A549 (cell line): ENCODE data around the gene TP73. TPM values are rescaled to one million over a fixed set of nuclear protein-coding genes. Genes with fewer than 3 reads are reported as not detected.

Source experiments
- ATAC-seq, 2 experiments: fragments of 200-7000 bp in 1 of 2; fragments of >200 bp in 1 of 2; cut with Nextera tagmentation in 1 of 2; cut with Tn5 transposase in 1 of 2; 3 replicates each; pipeline versions ENCODE4 v1.8.0 to v1.9.1; 2018 to 2020; ENCODE audit warnings: mild to moderate bottlenecking in 1 of 2, moderate library complexity in 1 of 2
- CTCF ChIA-PET: fragments of 300-600 bp; sonication (Branson Sonifier 250); formaldehyde crosslinking; extraction: SDS; loops from one replicate; lab custom pipeline; 2021; ENCODE audit warnings: antibody characterized with exemption, inconsistent platforms; lab: Yijun Ruan, JAX
- POLR2A ChIA-PET: fragments of 350-600 bp; formaldehyde crosslinking; extraction: SDS; loops from one replicate; lab custom pipeline; 2021; ENCODE audit warnings: antibody characterized with exemption, inconsistent platforms; lab: Yijun Ruan, JAX
- DNase-seq, 2 experiments: peaks; one replicate each; pipeline versions ENCODE4 v3.0.0 to v3.0.0-alpha.2; 2011 to 2016; ENCODE audit warnings: low read depth in 1 of 2, low spot score in 1 of 2
- FAIRE-seq: peaks from 2 replicates; lab custom pipeline; 2011; peaks lifted over from hg19 to GRCh38; lab: Jason Lieb, UNC
- H3K27ac ChIP-seq, 2 experiments: fragments of >200 bp; sonication (Bioruptor Twin); formaldehyde crosslinking; 3 replicates each; pipeline ENCODE4 v1.5.1; 2016 to 2017
- H3K4me1 ChIP-seq: fragments of >200 bp; sonication (Bioruptor Twin); formaldehyde crosslinking; 3 replicates; pipeline ENCODE4 v1.6.1; 2016
- H3K4me2 ChIP-seq: fragments of >200 bp; sonication (Bioruptor Twin); formaldehyde crosslinking; 3 replicates; pipeline ENCODE4 v1.6.1; 2016
- H3K4me3 ChIP-seq: fragments of >200 bp; sonication (Bioruptor Twin); formaldehyde crosslinking; 3 replicates; pipeline ENCODE4 v1.5.1; 2016
- H3K9me3 ChIP-seq: fragments of >200 bp; sonication (Bioruptor Twin); formaldehyde crosslinking; 3 replicates; pipeline ENCODE4 v1.6.1; 2016
- CEBPB ChIP-seq, 2 experiments: fragments of >200 bp in 1 of 2; sonication (Bioruptor Twin) in 1 of 2; formaldehyde crosslinking in 1 of 2; IDR thresholded peaks; 2 replicates each; pipeline ENCODE4 v1.6.1; 2012 to 2016
- CHD2 ChIP-seq: fragments of 150-350 bp; IDR thresholded peaks from 2 replicates; pipeline ENCODE4 v1.6.1; 2014; ENCODE audit warnings: low read length; ENCODE audit not compliant: partially characterized antibody
- CHD4 ChIP-seq: fragments of 200-600 bp; sonication (generic); IDR thresholded peaks from 2 replicates; pipeline ENCODE4 v1.6.1; 2016; ENCODE audit warnings: antibody characterized with exemption, mild to moderate bottlenecking, borderline replicate concordance
- ESRRA ChIP-seq: fragments of 150-350 bp; IDR thresholded peaks from 2 replicates; pipeline ENCODE4 v1.6.1; 2014; ENCODE audit warnings: mild to moderate bottlenecking, low read length, borderline replicate concordance
- FOXS1 ChIP-seq: fragments of 250-450 bp; sonication (Bioruptor Pico); IDR thresholded peaks from 2 replicates; pipeline ENCODE4 v1.5.0; 2020; ENCODE audit warnings: mild to moderate bottlenecking, moderate library complexity
- HEYL ChIP-seq: fragments of 250-450 bp; sonication (Bioruptor Pico); IDR thresholded peaks from 2 replicates; pipeline ENCODE4 v1.8.0; 2021; ENCODE audit warnings: mild to moderate bottlenecking, moderate library complexity
- HOXA7 ChIP-seq: fragments of 250-450 bp; sonication (Bioruptor Pico); IDR thresholded peaks from 2 replicates; pipeline ENCODE4 v1.5.0; 2020; ENCODE audit warnings: mild to moderate bottlenecking, moderate library complexity
- JUN ChIP-seq, 2 experiments: fragments of >200 bp; sonication (Bioruptor Twin); formaldehyde crosslinking; IDR thresholded peaks; 2 replicates in 1 of 2; 3 replicates in 1 of 2; pipeline ENCODE4 v1.6.1; 2016 to 2017
- KDM5A ChIP-seq: fragments of 200-600 bp; sonication (generic); IDR thresholded peaks from 2 replicates; pipeline ENCODE4 v1.6.1; 2016; ENCODE audit warnings: antibody characterized with exemption, mild to moderate bottlenecking
- MAFK ChIP-seq: fragments of 450-650 bp; IDR thresholded peaks from 2 replicates; pipeline ENCODE4 v1.6.1; 2014; ENCODE audit not compliant: partially characterized antibody
- MAZ ChIP-seq: fragments of 150-350 bp; IDR thresholded peaks from 2 replicates; pipeline ENCODE4 v1.6.1; 2014; ENCODE audit warnings: antibody characterized with exemption, low read depth, low read length, borderline replicate concordance
- NFE2L2 ChIP-seq: fragments of 150-350 bp; conservative IDR thresholded peaks from 2 replicates; pipeline ENCODE4 v1.6.1; 2014; ENCODE audit warnings: low read length
- NR3C1 ChIP-seq: fragments of >200 bp; sonication (Bioruptor Twin); formaldehyde crosslinking; IDR thresholded peaks from 3 replicates; pipeline ENCODE4 v1.6.1; 2017
- PBX3 ChIP-seq: IDR thresholded peaks from 2 replicates; pipeline ENCODE4 v1.6.1; 2012
- POLR2AphosphoS2 ChIP-seq: conservative IDR thresholded peaks from 2 replicates; pipeline ENCODE4 v1.6.1; 2012; ENCODE audit warnings: low read length, improper control_type of control experiment, inconsistent platforms
- RCOR1 ChIP-seq: fragments of 150-350 bp; IDR thresholded peaks from 2 replicates; pipeline ENCODE4 v1.6.1; 2014; ENCODE audit warnings: antibody characterized with exemption, low read length, low read depth
- SMC3 ChIP-seq: fragments of >200 bp; sonication (Bioruptor Twin); formaldehyde crosslinking; IDR thresholded peaks from 3 replicates; pipeline ENCODE4 v1.6.1; 2018; ENCODE audit warnings: inconsistent platforms
- TFCP2L1 ChIP-seq: fragments of 250-450 bp; sonication (Bioruptor Pico); IDR thresholded peaks from 2 replicates; pipeline ENCODE4 v1.5.0; 2021; ENCODE audit warnings: mild to moderate bottlenecking
- TP53 ChIP-seq: fragments of 250-450 bp; sonication (Bioruptor Pico); IDR thresholded peaks from 2 replicates; pipeline ENCODE4 v1.5.0; 2021; ENCODE audit warnings: mild to moderate bottlenecking, moderate library complexity
- ZC3H11A ChIP-seq: fragments of 450-650 bp; IDR thresholded peaks from 2 replicates; pipeline ENCODE4 v1.6.1; 2014; ENCODE audit warnings: antibody characterized with exemption, mild to moderate bottlenecking
- ZSCAN20 ChIP-seq: fragments of 250-450 bp; sonication (Bioruptor Pico); IDR thresholded peaks from 2 replicates; pipeline ENCODE4 v1.8.0; 2022; ENCODE audit warnings: mild to moderate bottlenecking, moderate library complexity
- WGBS: methylation state at CpG from one replicate; pipeline ENCODE4 v1.1.6; 2017; ENCODE audit errors: missing lambda C conversion rate; 5-methylcytosine and 5-hydroxymethylcytosine counted together
- polyA plus RNA-seq, 4 experiments: library from polyadenylated mRNA; depleted of rRNA in 3 of 4; stranded (reverse); fragments of >200 nt; fragmentation: RNase III in 1 of 4; extraction: RNeasy Plus Mini Kit Qiagen cat#74134 plus additional on column Dnase treatment in 1 of 4; gene quantifications; 2 replicates in 3 of 4; 3 replicates in 1 of 4; pipeline ENCODE4 v1.2.3, GENCODE V29; 2011 to 2017
- TF ChIP-seq, protein P1 (sequence below): IDR thresholded peaks from 2 replicates; pipeline ENCODE4 v1.6.1; 2012; ENCODE audit warnings: low read depth, borderline replicate concordance
- TF ChIP-seq, protein P2 (sequence below): fragments of 250-450 bp; sonication (Bioruptor Pico); IDR thresholded peaks from 2 replicates; pipeline ENCODE4 v1.5.0; 2021; ENCODE audit warnings: mild to moderate bottlenecking, moderate library complexity, borderline replicate concordance
- TF ChIP-seq, protein P3 (sequence below): IDR thresholded peaks from 2 replicates; pipeline ENCODE4 v1.6.1; 2012
- TF ChIP-seq, protein P4 (sequence below): fragments of >200 bp; sonication (Bioruptor Twin); formaldehyde crosslinking; IDR thresholded peaks from 2 replicates; pipeline ENCODE4 v1.6.1; 2016
- TF ChIP-seq, protein P5 (sequence below): fragments of 150-350 bp; IDR thresholded peaks from 2 replicates; pipeline ENCODE4 v1.6.1; 2014; ENCODE audit warnings: low read depth, mild to moderate bottlenecking, low read length

The TP73 gene
- polyA plus RNA-seq, 2 of the 4 experiments (the other 2 are of a cell fraction) = 0.01 to 0.25 TPM

DNA sequence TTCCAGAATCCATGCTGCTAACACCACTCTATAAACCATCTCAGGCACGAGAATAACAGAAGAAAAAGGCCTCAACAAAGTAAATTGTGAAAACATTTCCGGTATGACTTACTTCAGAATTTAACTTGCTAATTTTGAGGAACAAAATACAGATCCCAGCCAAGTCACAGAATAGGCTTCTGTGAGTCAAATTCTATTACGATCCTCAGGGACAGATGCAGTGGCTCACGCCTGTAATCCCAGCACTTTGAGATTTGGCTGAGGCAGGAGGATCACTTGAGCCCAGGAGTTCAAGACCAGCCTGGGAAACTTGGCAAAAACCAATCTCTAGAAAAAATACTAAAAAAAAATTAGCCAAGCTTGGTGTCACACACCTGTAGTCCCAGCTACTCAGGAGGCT is 91.1 kb downstream of the TP73 start:
- Histone ChIP-seq H3K4me1 (peaks cover 5% of the 10 kb centered on the region; the same call in 2 of the 3 replicates), H3K9me3 (no peaks in the 10 kb centered on the region), H3K27ac (no peak overlapping the region), H3K4me3 (no peak overlapping the region), H3K4me2 (no peak overlapping the region)
- no peak for DNase-seq
- ATAC-seq = no peak
- WGBS = 87% methylated on average over 4 of the region's 4 CpGs
- no peak for FAIRE-seq
- POLR2A ChIA-PET = no interaction called here
- CTCF ChIA-PET = no interaction called here
- TF ChIP-seq HOXA7 (CRISPR knock-in tag) (no peak), CHD4 (no peak), CEBPB (IDR thresholded peaks at IDR 0.05) (no peak), ZSCAN20 (no peak), NR3C1 (no peak), NFE2L2 (no peak), TP53 (CRISPR knock-in tag) (no peak), SMC3 (no peak), ZC3H11A (no peak), CHD2 (no peak), TFCP2L1 (no peak), PBX3 (no peak), KDM5A (no peak), MAZ (no peak), HEYL (CRISPR knock-in tag) (no peak), POLR2AphosphoS2 (no peak)
- TF ChIP-seq, protein P1, sequence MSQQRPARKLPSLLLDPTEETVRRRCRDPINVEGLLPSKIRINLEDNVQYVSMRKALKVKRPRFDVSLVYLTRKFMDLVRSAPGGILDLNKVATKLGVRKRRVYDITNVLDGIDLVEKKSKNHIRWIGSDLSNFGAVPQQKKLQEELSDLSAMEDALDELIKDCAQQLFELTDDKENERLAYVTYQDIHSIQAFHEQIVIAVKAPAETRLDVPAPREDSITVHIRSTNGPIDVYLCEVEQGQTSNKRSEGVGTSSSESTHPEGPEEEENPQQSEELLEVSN = no peak
- TF ChIP-seq, protein P2, sequence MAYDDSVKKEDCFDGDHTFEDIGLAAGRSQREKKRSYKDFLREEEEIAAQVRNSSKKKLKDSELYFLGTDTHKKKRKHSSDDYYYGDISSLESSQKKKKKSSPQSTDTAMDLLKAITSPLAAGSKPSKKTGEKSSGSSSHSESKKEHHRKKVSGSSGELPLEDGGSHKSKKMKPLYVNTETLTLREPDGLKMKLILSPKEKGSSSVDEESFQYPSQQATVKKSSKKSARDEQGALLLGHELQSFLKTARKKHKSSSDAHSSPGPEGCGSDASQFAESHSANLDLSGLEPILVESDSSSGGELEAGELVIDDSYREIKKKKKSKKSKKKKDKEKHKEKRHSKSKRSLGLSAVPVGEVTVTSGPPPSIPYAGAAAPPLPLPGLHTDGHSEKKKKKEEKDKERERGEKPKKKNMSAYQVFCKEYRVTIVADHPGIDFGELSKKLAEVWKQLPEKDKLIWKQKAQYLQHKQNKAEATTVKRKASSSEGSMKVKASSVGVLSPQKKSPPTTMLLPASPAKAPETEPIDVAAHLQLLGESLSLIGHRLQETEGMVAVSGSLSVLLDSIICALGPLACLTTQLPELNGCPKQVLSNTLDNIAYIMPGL = no peak
- TF ChIP-seq, protein P3, sequence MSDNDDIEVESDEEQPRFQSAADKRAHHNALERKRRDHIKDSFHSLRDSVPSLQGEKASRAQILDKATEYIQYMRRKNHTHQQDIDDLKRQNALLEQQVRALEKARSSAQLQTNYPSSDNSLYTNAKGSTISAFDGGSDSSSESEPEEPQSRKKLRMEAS = no peak
- TF ChIP-seq, protein P4, sequence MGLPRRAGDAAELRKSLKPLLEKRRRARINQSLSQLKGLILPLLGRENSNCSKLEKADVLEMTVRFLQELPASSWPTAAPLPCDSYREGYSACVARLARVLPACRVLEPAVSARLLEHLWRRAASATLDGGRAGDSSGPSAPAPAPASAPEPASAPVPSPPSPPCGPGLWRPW = no peak
- TF ChIP-seq, all 56 proteins: peak for 0

- no peak overlapping the region for H3K27ac ChIP-seq
- POLR2A ChIA-PET = no interaction called here
- 89% methylated on average over 12 of the region's 12 CpGs for WGBS
- CTCF ChIA-PET = no interaction called here
- TF ChIP-seq ZSCAN20 = no peak
- no peak for TF ChIP-seq ESRRA
- no peak for TF ChIP-seq FOXS1
- TF ChIP-seq, protein P5, sequence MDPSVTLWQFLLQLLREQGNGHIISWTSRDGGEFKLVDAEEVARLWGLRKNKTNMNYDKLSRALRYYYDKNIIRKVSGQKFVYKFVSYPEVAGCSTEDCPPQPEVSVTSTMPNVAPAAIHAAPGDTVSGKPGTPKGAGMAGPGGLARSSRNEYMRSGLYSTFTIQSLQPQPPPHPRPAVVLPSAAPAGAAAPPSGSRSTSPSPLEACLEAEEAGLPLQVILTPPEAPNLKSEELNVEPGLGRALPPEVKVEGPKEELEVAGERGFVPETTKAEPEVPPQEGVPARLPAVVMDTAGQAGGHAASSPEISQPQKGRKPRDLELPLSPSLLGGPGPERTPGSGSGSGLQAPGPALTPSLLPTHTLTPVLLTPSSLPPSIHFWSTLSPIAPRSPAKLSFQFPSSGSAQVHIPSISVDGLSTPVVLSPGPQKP = no peak
- no peak for TF ChIP-seq HEYL (CRISPR knock-in tag)
- no peak for TF ChIP-seq MAFK
- no peak for TF ChIP-seq JUN (IDR thresholded peaks at IDR 0.05)
- no peak for TF ChIP-seq RCOR1
- TF ChIP-seq, all 56 proteins: peak for 0
- no peak for FAIRE-seq
- H3K4me3 ChIP-seq = no peak overlapping the region
- no peak for DNase-seq
- no peak overlapping the region for H3K4me2 ChIP-seq
- H3K9me3 ChIP-seq = no peaks in the 10 kb centered on the region
- no peak for ATAC-seq
- peaks cover 5% of the 10 kb centered on the region; the same call in 2 of the 3 replicates for H3K4me1 ChIP-seq
These were observed 91.5 kb downstream of the TP73 start for GRCh38 chr1:3743826-3744225.
